Activated CD4-positive, alpha-beta T cell treated with anti-CD3 and anti-CD28 coated beads for 36 hours (primary cell): ENCODE results near the gene LHFPL3. TPM values are rescaled to one million over a fixed set of nuclear protein-coding genes. Genes with fewer than 3 reads are reported as not detected.

Source experiments
- ATAC-seq: fragments of 200-7000 bp; cut with Tn5 transposase; one replicate; pipeline ENCODE4 v1.10.0; 2021; ENCODE audit warnings: mild to moderate bottlenecking, moderate library complexity
- CTCF ChIA-PET: fragments of 350-600 bp; sonication (Branson Sonifier 250); formaldehyde crosslinking; loops from one replicate; lab custom pipeline; 2021; ENCODE audit warnings: antibody characterized with exemption; lab: Charles Lee
- POLR2A ChIA-PET: fragments of 350-600 bp; sonication (Branson Sonifier 250); formaldehyde crosslinking; loops from one replicate; lab custom pipeline; 2021; ENCODE audit warnings: antibody characterized with exemption, inconsistent platforms; lab: Charles Lee
- DNase-seq: peaks from one replicate; pipeline ENCODE4 v3.0.0-alpha.2; 2020
- H3K27ac Mint-ChIP-seq: one replicate; pipeline ENCODE4 v1.8.0; 2021; ENCODE audit warnings: mixed read lengths
- H3K27me3 Mint-ChIP-seq: one replicate; pipeline ENCODE4 v1.8.0; 2021; ENCODE audit warnings: mixed read lengths
- H3K36me3 Mint-ChIP-seq: one replicate; pipeline ENCODE4 v1.8.0; 2021; ENCODE audit warnings: low read depth, mixed read lengths
- H3K4me1 Mint-ChIP-seq: one replicate; pipeline ENCODE4 v1.8.0; 2021; ENCODE audit warnings: mixed read lengths
- H3K4me3 Mint-ChIP-seq: one replicate; pipeline ENCODE4 v1.8.0; 2021; ENCODE audit warnings: mild to moderate bottlenecking, moderate library complexity, mixed read lengths
- H3K9me3 Mint-ChIP-seq: one replicate; pipeline ENCODE4 v1.8.0; 2021; ENCODE audit warnings: low read depth, mixed read lengths
- intact Hi-C, 2 experiments: fragments of 100-400 bp; cut with DNase I in 1 of 2; cut with micrococcal nuclease in 1 of 2; formaldehyde crosslinking; loops; one replicate each; pipeline versions ENCODE4 v1.14.2 to v1.15.1; 2022 to 2024; cut with DNase I, micrococcal nuclease
- total RNA-seq, 2 experiments: library from RNA; stranded (reverse); gene quantifications; one replicate each; pipeline ENCODE4 v1.2.3, GENCODE V29; 2021

The LHFPL3 gene
- total RNA-seq, 2 experiments from 2014 or later: not detected

- no peak overlapping the region for H3K4me3 Mint-ChIP-seq
- no peak for ATAC-seq
- no peak for DNase-seq
- intact Hi-C loops: no loop called here
- no peaks in the 10 kb centered on the region for H3K4me1 Mint-ChIP-seq
- H3K27me3 Mint-ChIP-seq: peaks cover 7% of the 10 kb centered on the region
- no peaks in the 10 kb centered on the region for H3K36me3 Mint-ChIP-seq
- ChIA-PET POLR2A (no interaction called here), CTCF (no interaction called here)
- H3K27ac Mint-ChIP-seq: no peak overlapping the region
- no peaks in the 10 kb centered on the region for H3K9me3 Mint-ChIP-seq
Measured at GRCh38 chr7:104434129-104434528, 105.7 kb downstream of the LHFPL3 start.

- no peaks in the 10 kb centered on the region for H3K36me3 Mint-ChIP-seq
- peaks cover 3% of the 10 kb centered on the region for H3K27me3 Mint-ChIP-seq
- no peak overlapping the region for H3K4me3 Mint-ChIP-seq
- H3K4me1 Mint-ChIP-seq: no peaks in the 10 kb centered on the region
- ChIA-PET POLR2A (no interaction called here), CTCF (no interaction called here)
- no peak overlapping the region for H3K27ac Mint-ChIP-seq
- intact Hi-C loops: no loop called here
- ATAC-seq (no peak), DNase-seq (no peak)
- H3K9me3 Mint-ChIP-seq: no peaks in the 10 kb centered on the region
Measured at GRCh38 chr7:104442481-104442880, 114.1 kb downstream of the LHFPL3 start.

DNA sequence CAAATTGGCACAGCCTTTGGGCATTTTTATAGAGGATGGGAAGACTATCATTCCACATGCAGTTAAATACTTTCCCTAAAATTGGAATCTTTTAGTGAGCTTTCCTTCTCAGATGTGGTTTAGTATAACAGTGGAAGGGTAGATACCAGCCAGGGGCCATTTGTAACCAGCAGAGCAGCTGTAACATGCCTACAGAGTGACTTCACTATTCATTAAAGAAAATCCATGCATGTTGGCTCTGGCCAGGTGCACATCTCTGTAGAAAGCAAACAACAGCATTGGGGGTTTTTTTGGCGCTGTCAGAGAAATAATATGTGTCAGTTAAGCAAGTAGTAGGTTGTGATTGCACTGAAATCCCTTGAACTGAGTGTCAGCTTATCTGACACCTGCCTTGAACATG, 115.6 kb downstream of the LHFPL3 start:
- POLR2A ChIA-PET: no interaction called here
- Mint-ChIP-seq H3K4me1 (no peaks in the 10 kb centered on the region), H3K27me3 (peaks cover 2% of the 10 kb centered on the region), H3K4me3 (no peak overlapping the region), H3K27ac (no peak overlapping the region), H3K9me3 (no peaks in the 10 kb centered on the region), H3K36me3 (no peaks in the 10 kb centered on the region)
- CTCF ChIA-PET: no interaction called here
- intact Hi-C loops: no loop called here
- ATAC-seq (no peak), DNase-seq (no peak)

GRCh38 chr7:104445393-104445792, 117.0 kb downstream of the LHFPL3 start:
- POLR2A ChIA-PET: no interaction called here
- no peaks in the 10 kb centered on the region for H3K36me3 Mint-ChIP-seq

DNA sequence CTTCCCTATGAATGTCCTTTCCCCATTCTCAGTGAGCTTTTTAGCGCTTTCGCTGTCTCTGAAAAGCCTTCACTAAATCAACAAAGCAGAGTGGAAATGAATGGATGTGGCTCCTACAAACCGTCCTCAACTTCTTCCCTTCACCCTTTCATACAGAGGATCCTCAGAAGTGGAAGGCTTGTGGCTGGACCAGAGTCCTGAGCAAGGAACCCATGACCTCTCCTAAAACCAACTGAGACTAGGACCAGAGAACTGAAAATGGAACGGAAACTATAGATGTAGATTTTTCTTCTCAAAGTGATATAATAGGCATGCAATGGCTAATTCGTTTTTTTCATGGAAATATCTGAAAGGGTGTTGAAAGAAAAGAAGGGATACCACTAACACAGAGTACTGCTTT, 122.5 kb downstream of the LHFPL3 start:
- Mint-ChIP-seq H3K27me3 (peaks cover 2% of the 10 kb centered on the region), H3K4me3 (no peak overlapping the region), H3K9me3 (no peaks in the 10 kb centered on the region), H3K27ac (no peak overlapping the region), H3K4me1 (no peaks in the 10 kb centered on the region), H3K36me3 (no peaks in the 10 kb centered on the region)
- DNase-seq: no peak
- ChIA-PET CTCF (no interaction called here), POLR2A (interaction anchor here (0.7 kb wide), 1 partner anchor 111 kb away, joined by 4 read pairs; no protein-coding TSS in a partner anchor)
- intact Hi-C loops: no loop called here
- ATAC-seq: no peak

More at GRCh38 chr7:104445393-104445792, 117.0 kb downstream of the LHFPL3 start:
- CTCF ChIA-PET: no interaction called here
- Mint-ChIP-seq H3K27me3 (peaks cover 2% of the 10 kb centered on the region), H3K4me3 (no peak overlapping the region), H3K9me3 (no peaks in the 10 kb centered on the region), H3K27ac (no peak overlapping the region), H3K4me1 (no peaks in the 10 kb centered on the region)
- intact Hi-C loops: no loop called here
- ATAC-seq (no peak), DNase-seq (no peak)

GRCh38 chr7:104453190-104453589, 124.8 kb downstream of the LHFPL3 start:
- CTCF ChIA-PET: no interaction called here
- intact Hi-C loops: no loop called here
- Mint-ChIP-seq H3K4me1 (no peaks in the 10 kb centered on the region), H3K9me3 (peaks cover 2% of the 10 kb centered on the region), H3K36me3 (no peaks in the 10 kb centered on the region), H3K27ac (no peak overlapping the region), H3K4me3 (no peak overlapping the region), H3K27me3 (no peaks in the 10 kb centered on the region)
- DNase-seq (no peak), ATAC-seq (no peak)
- POLR2A ChIA-PET: no interaction called here

GRCh38 chr7:104458875-104459274, 130.5 kb downstream of the LHFPL3 start:
- intact Hi-C loops: no loop called here
- H3K4me3 Mint-ChIP-seq: no peak overlapping the region
- POLR2A ChIA-PET: no interaction called here
- no peaks in the 10 kb centered on the region for H3K36me3 Mint-ChIP-seq
- H3K4me1 Mint-ChIP-seq: no peaks in the 10 kb centered on the region
- CTCF ChIA-PET: no interaction called here
- H3K27ac Mint-ChIP-seq: no peak overlapping the region
- peaks cover 8% of the 10 kb centered on the region for H3K9me3 Mint-ChIP-seq
- peaks cover 2% of the 10 kb centered on the region for H3K27me3 Mint-ChIP-seq
- DNase-seq (no peak), ATAC-seq (no peak)

- POLR2A ChIA-PET: no interaction called here
- Mint-ChIP-seq H3K9me3 (peaks cover 6% of the 10 kb centered on the region), H3K4me1 (no peaks in the 10 kb centered on the region), H3K36me3 (no peaks in the 10 kb centered on the region), H3K27ac (no peak overlapping the region), H3K4me3 (no peak overlapping the region), H3K27me3 (peaks cover 4% of the 10 kb centered on the region)
- CTCF ChIA-PET: no interaction called here
- ATAC-seq (no peak), DNase-seq (no peak)
- intact Hi-C loops: no loop called here
Measured at GRCh38 chr7:104469166-104469820, 140.9 kb downstream of the LHFPL3 start.

DNA sequence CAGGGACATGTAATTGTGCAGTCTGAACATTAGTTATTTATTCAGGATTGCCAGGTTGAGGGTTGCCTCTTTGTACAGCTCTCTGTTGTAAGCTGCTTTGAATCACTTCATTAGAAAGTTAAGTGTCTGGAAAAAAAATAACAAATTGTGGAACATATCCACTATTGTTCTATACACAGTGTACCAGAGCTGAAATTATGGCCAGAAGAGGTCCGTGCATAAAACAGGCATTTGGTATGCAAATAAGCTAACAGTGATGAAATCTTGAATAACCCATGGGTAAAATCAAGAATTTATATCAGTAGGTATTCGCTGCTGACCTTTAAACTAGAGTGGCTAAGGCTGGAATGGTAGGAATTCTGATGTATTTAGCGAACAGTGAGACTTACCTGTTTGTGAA, 152.1 kb downstream of the LHFPL3 start:
- intact Hi-C loops: no loop called here
- Mint-ChIP-seq H3K27ac (no peak overlapping the region), H3K36me3 (no peaks in the 10 kb centered on the region), H3K9me3 (no peaks in the 10 kb centered on the region), H3K4me3 (no peak overlapping the region), H3K4me1 (no peaks in the 10 kb centered on the region), H3K27me3 (peaks cover 8% of the 10 kb centered on the region)
- ChIA-PET POLR2A (no interaction called here), CTCF (interaction anchor here (0.6 to 0.9 kb wide), 2 partner anchors 164 to 262 kb away, joined by 3 read pairs; no protein-coding TSS in a partner anchor)
- DNase-seq (no peak), ATAC-seq (no peak)

- Mint-ChIP-seq H3K27ac (no peak overlapping the region), H3K36me3 (no peaks in the 10 kb centered on the region), H3K27me3 (peaks cover 8% of the 10 kb centered on the region), H3K4me1 (no peaks in the 10 kb centered on the region), H3K9me3 (no peaks in the 10 kb centered on the region), H3K4me3 (no peak overlapping the region)
- POLR2A ChIA-PET: no interaction called here
- intact Hi-C loops: no loop called here
- ATAC-seq (no peak), DNase-seq (no peak)
- CTCF ChIA-PET: no interaction called here
Measured at GRCh38 chr7:104482362-104483037, 154.1 kb downstream of the LHFPL3 start.

DNA sequence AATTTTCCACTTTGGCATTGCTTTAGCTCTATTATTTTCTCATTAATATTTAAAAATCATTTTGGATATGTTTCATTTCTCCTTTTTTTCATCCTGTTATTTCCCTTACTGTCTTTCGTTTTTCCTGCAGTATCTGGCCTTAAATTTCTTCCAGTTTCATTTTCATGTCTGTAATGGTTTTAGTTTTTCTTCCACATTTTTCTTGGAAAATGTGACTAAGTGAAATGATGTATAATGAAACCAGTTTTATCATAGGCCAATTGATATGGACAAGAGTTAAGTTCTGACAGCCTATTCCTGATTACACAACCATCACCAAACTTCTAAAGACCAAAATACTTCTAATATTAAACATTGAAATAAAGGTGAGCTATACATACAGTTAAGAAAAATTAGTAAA, 158.5 kb downstream of the LHFPL3 start:
- no peak overlapping the region for H3K27ac Mint-ChIP-seq
- POLR2A ChIA-PET: no interaction called here

GRCh38 chr7:104487642-104488041, 159.2 kb downstream of the LHFPL3 start:
- ChIA-PET POLR2A (no interaction called here), CTCF (no interaction called here)
- intact Hi-C loops: no loop called here
- H3K27me3 Mint-ChIP-seq: peaks cover 4% of the 10 kb centered on the region
- H3K36me3 Mint-ChIP-seq: no peaks in the 10 kb centered on the region
- H3K27ac Mint-ChIP-seq: no peak overlapping the region
- no peak for DNase-seq
- no peak overlapping the region for H3K4me3 Mint-ChIP-seq
- no peaks in the 10 kb centered on the region for H3K9me3 Mint-ChIP-seq
- no peak for ATAC-seq
- H3K4me1 Mint-ChIP-seq: no peaks in the 10 kb centered on the region

More for the DNA sequence above, 158.5 kb downstream of the LHFPL3 start:
- no peaks in the 10 kb centered on the region for H3K4me1 Mint-ChIP-seq
- H3K36me3 Mint-ChIP-seq: no peaks in the 10 kb centered on the region
- CTCF ChIA-PET: no interaction called here
- intact Hi-C loops: no loop called here
- H3K4me3 Mint-ChIP-seq: no peak overlapping the region
- H3K27me3 Mint-ChIP-seq: peaks cover 6% of the 10 kb centered on the region
- ATAC-seq (no peak), DNase-seq (no peak)
- H3K9me3 Mint-ChIP-seq: no peaks in the 10 kb centered on the region
